ENCODE data around the gene LRP6. TPM values are rescaled to one million over a fixed set of nuclear protein-coding genes. Genes with fewer than 3 reads are reported as not detected.

The LRP6 gene
- total RNA-seq, 1 experiment from 2014 or later, result 45.5 TPM

GRCh38 chr12:12305568-12306300, 38.9 kb upstream of the LRP6 start:
- no peaks in the 10 kb centered on the region for H4K20me1 ChIP-seq (ENCODE audit: insufficient read depth)
- H3K4me1 ChIP-seq (replicated peaks; ENCODE audit: insufficient read depth), result peaks cover 5% of the 10 kb centered on the region; the same call in 1 of the 2 replicates
- no peaks in the 10 kb centered on the region for H3K9me2 ChIP-seq (ENCODE audit: insufficient read depth)
- H3F3A ChIP-seq (ENCODE audit: insufficient read depth, low read depth), result no peaks in the 10 kb centered on the region
- POLR2A ChIA-PET (ENCODE audit: unreplicated experiment), result no interaction called here
- no peaks in the 10 kb centered on the region for H3K27me3 ChIP-seq (ENCODE audit: insufficient read depth, low read depth)
- H3K36me3 ChIP-seq (ENCODE audit: low read depth), result no peaks in the 10 kb centered on the region
- no peak overlapping the region for H3K27ac ChIP-seq
- no peak overlapping the region for H3K4me3 ChIP-seq
- intact Hi-C loops (cut with micrococcal nuclease; ENCODE audit: unreplicated experiment), result no loop called here
- no TSS peak for BruUV-seq (replicated peaks)
- H2AFZ ChIP-seq, result no peak overlapping the region
- no peaks in the 10 kb centered on the region for H3K79me2 ChIP-seq (ENCODE audit: low read depth)
- DNase-seq, result no peak
- no peak for TF ChIP-seq EZH2 (IDR thresholded peaks at IDR 0.05; ENCODE audit: low read depth)
- TF ChIP-seq CTCF (conservative IDR thresholded peaks at IDR 0.05), result no peak
- CTCF ChIA-PET, result no interaction called here
- H3K4me2 ChIP-seq, result no peak overlapping the region
- no peaks in the 10 kb centered on the region for H3K9me3 ChIP-seq (ENCODE audit: insufficient read depth, low read depth)

GRCh38 chr12:12302976-12303375, 36.1 kb upstream of the LRP6 start:
- Histone ChIP-seq H2AFZ (no peak overlapping the region), H3K79me2 (ENCODE audit: low read depth) (no peaks in the 10 kb centered on the region), H3K27me3 (ENCODE audit: insufficient read depth, low read depth) (no peaks in the 10 kb centered on the region), H3K9me3 (ENCODE audit: insufficient read depth, low read depth) (no peaks in the 10 kb centered on the region), H3K27ac (no peak overlapping the region), H3K4me3 (no peak overlapping the region), H3K36me3 (ENCODE audit: low read depth) (no peaks in the 10 kb centered on the region), H3K9me2 (ENCODE audit: insufficient read depth) (no peaks in the 10 kb centered on the region), H3K4me2 (no peak overlapping the region), H3K4me1 (replicated peaks; ENCODE audit: insufficient read depth) (no peaks in the 10 kb centered on the region), H4K20me1 (ENCODE audit: insufficient read depth) (no peaks in the 10 kb centered on the region), H3F3A (ENCODE audit: insufficient read depth, low read depth) (no peaks in the 10 kb centered on the region)
- CTCF ChIA-PET, result no interaction called here
- TF ChIP-seq CTCF (conservative IDR thresholded peaks at IDR 0.05), result no peak
- no peak for TF ChIP-seq EZH2 (IDR thresholded peaks at IDR 0.05; ENCODE audit: low read depth)
- intact Hi-C loops (cut with micrococcal nuclease; ENCODE audit: unreplicated experiment), result no loop called here
- POLR2A ChIA-PET (ENCODE audit: unreplicated experiment), result no interaction called here
- no TSS peak for BruUV-seq (replicated peaks)
- no peak for DNase-seq

GRCh38 chr12:12301122-12301521, 34.3 kb upstream of the LRP6 start:
- Histone ChIP-seq H4K20me1 (ENCODE audit: insufficient read depth) (no peaks in the 10 kb centered on the region), H3K27ac (no peak overlapping the region), H2AFZ (no peak overlapping the region), H3K9me2 (ENCODE audit: insufficient read depth) (no peaks in the 10 kb centered on the region), H3F3A (ENCODE audit: insufficient read depth, low read depth) (no peaks in the 10 kb centered on the region), H3K4me2 (no peak overlapping the region), H3K27me3 (ENCODE audit: insufficient read depth, low read depth) (no peaks in the 10 kb centered on the region), H3K79me2 (ENCODE audit: low read depth) (no peaks in the 10 kb centered on the region), H3K9me3 (ENCODE audit: insufficient read depth, low read depth) (no peaks in the 10 kb centered on the region), H3K4me3 (no peak overlapping the region), H3K4me1 (replicated peaks; ENCODE audit: insufficient read depth) (no peaks in the 10 kb centered on the region), H3K36me3 (ENCODE audit: low read depth) (no peaks in the 10 kb centered on the region)
- intact Hi-C loops (cut with micrococcal nuclease; ENCODE audit: unreplicated experiment), result no loop called here
- POLR2A ChIA-PET (ENCODE audit: unreplicated experiment), result no interaction called here
- CTCF ChIA-PET, result no interaction called here
- no peak for DNase-seq
- TF ChIP-seq CTCF (conservative IDR thresholded peaks at IDR 0.05), result no peak
- no peak for TF ChIP-seq EZH2 (IDR thresholded peaks at IDR 0.05; ENCODE audit: low read depth)
- BruUV-seq (replicated peaks), result no TSS peak

Measured in PC-9 (cell line).